IPS-15b (cell line): Measurements from ENCODE around the gene KCNG3.
A peak's percentile ranks its signal among the peaks of the same experiment; 100 is the strongest.

Experiments used
- H3K27me3 ChIP-seq: one replicate; pipeline ENCODE4 v1.6.1; 2013; ENCODE audit warnings: low read length; ENCODE audit not compliant: control insufficient read depth, insufficient read depth
- H3K36me3 ChIP-seq: one replicate; pipeline ENCODE4 v1.6.1; 2013; ENCODE audit warnings: low read length; ENCODE audit not compliant: control insufficient read depth, insufficient read depth
- H3K4me1 ChIP-seq: one replicate; pipeline ENCODE4 v1.6.1; 2013; ENCODE audit warnings: mild to moderate bottlenecking, low read length; ENCODE audit not compliant: control insufficient read depth, insufficient read depth
- H3K4me3 ChIP-seq: one replicate; pipeline ENCODE4 v1.5.1; 2013; ENCODE audit warnings: low read depth, low read length
- H3K9ac ChIP-seq: one replicate; pipeline ENCODE4 v1.6.1; 2013; ENCODE audit warnings: low read depth, mild to moderate bottlenecking, low read length
- H3K9me3 ChIP-seq: one replicate; pipeline ENCODE4 v1.6.1; 2013; ENCODE audit warnings: mild to moderate bottlenecking, low read length; ENCODE audit not compliant: control insufficient read depth, insufficient read depth

Gene KCNG3

DNA sequence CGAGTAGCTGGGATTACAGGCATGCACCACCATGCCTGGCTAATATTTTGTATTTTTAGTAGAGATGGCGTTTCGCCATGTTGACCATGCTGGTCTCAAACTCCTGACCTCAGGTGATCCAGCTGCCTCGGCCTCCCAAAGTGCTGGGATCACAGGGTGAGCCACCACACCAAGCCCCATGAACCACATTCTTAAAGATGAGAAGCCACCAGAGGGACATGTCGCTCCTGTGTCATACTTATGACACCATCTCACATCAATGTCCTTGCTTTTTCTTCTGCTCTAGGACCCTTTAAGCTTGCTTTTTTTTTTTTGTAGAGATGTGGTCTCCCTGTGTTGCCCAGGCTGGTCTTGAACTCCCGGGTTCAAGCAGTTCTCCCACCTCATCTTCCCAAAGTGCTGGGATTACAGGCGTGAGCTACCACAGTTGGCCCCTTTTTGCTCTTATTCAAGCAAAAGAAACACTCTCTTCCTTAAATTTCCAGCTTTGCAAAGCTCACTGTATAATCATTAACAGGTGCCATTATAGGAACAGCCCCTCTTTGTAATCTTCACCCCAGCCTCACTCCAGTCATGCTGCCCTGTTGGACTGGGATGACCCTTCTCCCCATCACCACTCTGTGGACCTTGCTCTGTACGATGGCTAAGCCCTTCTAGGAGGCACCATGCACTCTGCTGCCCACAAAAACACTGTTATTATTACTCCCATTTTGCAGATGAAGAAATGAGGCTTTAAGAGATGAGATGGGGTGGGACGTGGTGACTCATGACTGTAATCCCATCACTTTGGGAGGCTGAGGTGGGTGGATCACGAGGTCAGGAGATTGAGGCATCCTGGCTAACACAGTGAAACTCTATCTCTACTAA, 10.8 kb upstream of the KCNG3 start:
- Histone ChIP-seq H3K9me3 (no peaks in the 10 kb centered on the region), H3K9ac (no peak overlapping the region), H3K4me1 (no peaks in the 10 kb centered on the region), H3K27me3 (no peaks in the 10 kb centered on the region), H3K4me3 (no peak overlapping the region), H3K36me3 (no peaks in the 10 kb centered on the region)

DNA sequence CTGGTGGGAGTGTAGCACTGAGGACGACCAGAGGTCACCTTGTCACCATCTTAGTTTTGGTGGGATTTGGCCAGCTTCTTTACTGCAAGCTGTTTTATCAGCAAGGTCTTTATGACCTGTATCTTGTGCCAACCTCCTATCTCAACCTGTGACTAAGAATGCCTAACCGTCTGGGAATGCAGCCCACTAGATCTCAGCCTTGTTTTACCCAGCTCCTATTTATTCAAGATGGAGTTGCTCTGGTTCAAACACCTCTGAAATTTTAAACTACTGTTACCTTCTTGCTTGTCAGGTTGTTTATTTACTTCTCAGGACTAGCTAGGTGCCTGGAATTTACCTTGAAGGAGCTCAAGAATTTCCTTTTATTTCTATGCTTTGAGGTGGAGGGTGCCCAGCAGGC, 9.5 kb upstream of the KCNG3 start:
- no peak overlapping the region for H3K9ac ChIP-seq
- H3K4me1 ChIP-seq, result no peaks in the 10 kb centered on the region
- H3K9me3 ChIP-seq, result no peaks in the 10 kb centered on the region
- no peaks in the 10 kb centered on the region for H3K27me3 ChIP-seq
- no peak overlapping the region for H3K4me3 ChIP-seq
- H3K36me3 ChIP-seq, result no peaks in the 10 kb centered on the region

DNA sequence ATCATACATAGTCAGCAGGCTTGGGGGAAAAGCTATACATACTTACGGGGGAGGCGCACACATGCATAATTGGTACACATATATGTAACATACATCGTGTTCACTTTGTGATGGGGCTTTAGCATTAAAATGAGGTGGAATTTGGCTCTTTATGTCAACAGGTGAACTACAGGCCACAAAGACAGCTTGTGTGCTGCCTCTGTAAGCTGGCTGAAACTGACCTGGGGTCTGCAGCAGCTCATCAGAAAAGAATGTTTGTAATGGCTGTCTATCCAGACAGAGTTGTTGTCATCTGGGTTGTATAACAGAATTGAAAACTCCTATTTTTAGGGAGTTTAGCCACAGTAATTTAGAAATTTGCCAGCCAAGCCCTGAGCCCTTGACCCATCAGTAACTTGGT, 4.7 kb upstream of the KCNG3 start:
- Histone ChIP-seq H3K4me1 (peaks cover 12% of the 10 kb centered on the region), H3K4me3 (no peak overlapping the region), H3K36me3 (no peaks in the 10 kb centered on the region), H3K9me3 (no peaks in the 10 kb centered on the region), H3K27me3 (no peaks in the 10 kb centered on the region), H3K9ac (no peak overlapping the region)

DNA sequence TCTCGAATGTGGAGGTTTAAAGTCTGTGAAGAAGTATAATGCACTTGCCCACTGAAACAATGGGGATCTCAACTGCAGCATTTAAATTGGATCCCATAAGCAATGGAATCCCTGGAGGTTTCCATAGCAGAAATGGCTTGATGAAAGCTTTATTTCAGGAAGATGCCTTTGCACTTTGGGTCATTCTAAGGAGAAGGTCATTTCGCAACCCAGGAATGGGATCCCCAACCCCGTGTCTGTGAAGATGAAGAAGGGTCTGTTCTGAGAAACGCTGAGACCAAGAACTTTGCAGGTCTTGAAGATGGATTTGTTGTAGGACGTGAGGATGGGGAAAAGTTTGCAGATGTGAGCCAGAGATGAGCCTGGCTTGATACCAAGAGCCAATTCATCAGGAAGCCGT, 1.8 kb upstream of the KCNG3 start:
- H3K9ac ChIP-seq, result no peak overlapping the region

DNA sequence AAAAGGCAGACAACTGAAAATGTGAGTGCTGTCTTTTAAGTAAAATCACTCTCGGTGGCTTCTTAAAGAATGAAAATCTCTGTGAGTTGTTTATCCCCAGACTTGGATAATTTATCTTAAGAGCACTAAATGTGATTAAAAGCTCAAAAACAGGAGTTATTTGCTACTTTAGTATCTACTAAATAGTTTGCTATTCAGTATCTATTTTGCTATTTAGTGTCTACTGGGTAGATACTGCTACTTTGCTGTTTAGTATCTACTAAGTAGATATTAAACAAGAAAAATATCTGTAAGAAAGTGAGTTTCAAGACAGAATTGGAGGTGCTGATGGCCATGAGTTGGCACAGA, 1.4 kb upstream of the KCNG3 start:
- peak overlapping the region; percentile 95 for H3K4me3 ChIP-seq
- H3K27me3 ChIP-seq, result peaks cover 6% of the 10 kb centered on the region
- no peaks in the 10 kb centered on the region for H3K9me3 ChIP-seq
- H3K9ac ChIP-seq, result no peak overlapping the region
- H3K36me3 ChIP-seq, result peaks cover 6% of the 10 kb centered on the region
- H3K4me1 ChIP-seq, result peaks cover 12% of the 10 kb centered on the region

More for the DNA sequence above, 1.8 kb upstream of the KCNG3 start:
- Histone ChIP-seq H3K4me3 (peak overlapping the region; percentile 95), H3K27me3 (peaks cover 6% of the 10 kb centered on the region), H3K9me3 (no peaks in the 10 kb centered on the region), H3K36me3 (peaks cover 6% of the 10 kb centered on the region), H3K4me1 (peaks cover 12% of the 10 kb centered on the region)

DNA sequence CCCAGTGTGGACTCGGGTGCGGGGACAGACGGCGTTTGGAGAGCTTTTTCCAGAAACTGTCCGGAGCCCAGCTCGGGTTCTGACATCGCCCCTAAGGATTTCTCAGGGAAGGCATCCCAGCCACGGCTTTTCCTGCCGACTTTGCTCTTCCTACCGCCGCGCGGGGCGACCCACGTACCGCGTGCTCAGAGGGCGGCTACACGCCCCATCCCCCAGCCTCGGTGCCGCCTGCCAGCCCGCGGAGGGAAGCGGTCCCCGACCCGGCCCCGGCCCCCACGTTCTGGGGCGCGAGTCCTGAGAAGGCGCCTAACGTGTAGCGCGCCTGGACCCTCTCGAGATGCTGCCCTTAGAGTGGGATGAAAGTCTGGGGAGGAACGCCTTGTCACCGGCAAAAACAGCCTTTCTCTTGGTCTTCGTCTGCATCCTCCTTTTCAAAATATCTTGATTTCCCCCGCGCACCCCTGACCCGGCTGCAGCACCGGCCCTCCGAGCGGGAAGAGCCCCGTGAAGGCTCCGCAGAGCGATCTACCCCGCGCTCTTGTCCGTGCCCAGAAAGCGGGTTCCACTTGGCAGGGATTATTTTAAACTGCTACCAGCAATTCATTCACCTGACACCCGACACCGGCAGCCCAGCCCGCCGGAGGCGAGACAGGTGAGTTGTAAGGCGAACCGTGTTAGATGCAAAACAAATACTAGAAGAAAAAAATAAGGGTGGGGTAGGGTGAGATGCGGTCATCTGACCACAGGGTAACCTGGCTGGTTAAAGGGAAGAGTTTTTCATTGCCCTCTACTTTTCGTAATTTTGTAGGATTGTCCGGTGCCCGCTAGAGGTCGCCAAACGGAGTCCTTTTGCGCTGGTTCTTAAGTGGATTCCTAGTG, 812 bp upstream of the KCNG3 start:
- H3K9me3 ChIP-seq, result no peaks in the 10 kb centered on the region
- H3K4me1 ChIP-seq, result peaks cover 14% of the 10 kb centered on the region
- peaks cover 6% of the 10 kb centered on the region for H3K27me3 ChIP-seq
- H3K36me3 ChIP-seq, result peaks cover 6% of the 10 kb centered on the region
- peak overlapping the region; percentile 93 for H3K9ac ChIP-seq
- H3K4me3 ChIP-seq, result peak overlapping the region; percentile 95

DNA sequence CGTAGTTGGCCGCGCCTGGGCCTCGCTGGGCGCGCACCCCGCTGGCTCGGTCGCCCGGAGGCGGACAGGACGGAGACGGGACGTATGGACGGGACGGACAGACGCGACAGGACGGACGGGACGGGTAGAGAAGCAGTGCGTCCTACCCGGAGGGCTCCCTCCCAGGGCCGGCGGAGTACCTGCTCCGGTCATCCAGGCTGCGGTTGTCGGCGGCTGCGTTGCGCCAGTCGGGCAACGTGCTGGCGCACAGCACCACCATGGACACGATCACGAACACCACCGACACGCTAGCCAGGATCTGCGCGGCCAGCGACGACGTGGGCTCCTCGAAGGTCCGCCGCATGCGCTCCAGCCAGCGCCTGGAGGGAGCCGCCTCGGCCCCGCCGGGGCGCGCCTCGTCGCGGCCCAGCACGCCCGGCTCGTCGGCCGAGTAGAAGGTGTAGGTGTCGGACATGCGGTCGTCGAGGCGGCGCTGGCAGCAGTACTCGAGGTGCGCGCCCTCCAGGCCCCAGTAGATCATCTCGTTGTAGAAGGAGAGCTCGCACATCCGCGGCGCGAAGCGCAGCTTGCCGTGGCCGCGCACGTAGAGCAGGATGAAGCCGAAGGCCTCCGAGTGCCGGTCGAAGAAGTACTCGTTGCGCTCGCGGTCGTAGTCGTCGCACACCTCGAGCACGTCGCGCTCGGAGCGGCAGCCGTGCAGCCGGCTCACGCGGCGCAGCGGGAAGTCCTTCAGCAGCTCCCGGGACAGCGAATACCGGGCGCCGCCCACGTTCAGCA, 903 bp downstream of the KCNG3 start:
- Histone ChIP-seq H3K4me3 (peak overlapping the region; percentile 95), H3K27me3 (peaks cover 6% of the 10 kb centered on the region), H3K9ac (peak overlapping the region; percentile 85)

DNA sequence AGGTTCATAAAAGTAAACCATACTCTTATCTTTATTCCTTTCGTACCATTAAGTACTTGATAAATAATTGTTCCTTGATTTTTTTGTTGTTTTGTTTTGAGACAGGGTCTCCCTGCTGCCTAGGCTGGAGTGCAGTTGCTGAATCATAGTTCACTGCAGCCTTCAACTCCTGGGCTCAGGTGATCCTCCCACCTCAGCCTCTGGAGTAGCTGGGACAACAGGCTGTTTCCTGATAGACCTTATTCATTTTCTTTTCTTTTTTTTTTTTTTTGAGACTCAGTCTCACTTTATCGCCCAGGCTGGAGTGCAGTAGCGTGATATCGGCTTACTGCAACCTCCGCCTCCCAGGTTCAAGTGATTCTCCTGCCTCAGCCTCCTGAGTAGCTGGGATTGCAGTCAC, 5.5 kb downstream of the KCNG3 start:
- H3K9me3 ChIP-seq, result no peaks in the 10 kb centered on the region
- peaks cover 11% of the 10 kb centered on the region for H3K36me3 ChIP-seq
- no peak overlapping the region for H3K4me3 ChIP-seq
- peaks cover 6% of the 10 kb centered on the region for H3K27me3 ChIP-seq
- peaks cover 3% of the 10 kb centered on the region for H3K4me1 ChIP-seq
- no peak overlapping the region for H3K9ac ChIP-seq

More for the DNA sequence above, 903 bp downstream of the KCNG3 start:
- Histone ChIP-seq H3K36me3 (peaks cover 9% of the 10 kb centered on the region), H3K9me3 (no peaks in the 10 kb centered on the region), H3K4me1 (peaks cover 14% of the 10 kb centered on the region)

DNA sequence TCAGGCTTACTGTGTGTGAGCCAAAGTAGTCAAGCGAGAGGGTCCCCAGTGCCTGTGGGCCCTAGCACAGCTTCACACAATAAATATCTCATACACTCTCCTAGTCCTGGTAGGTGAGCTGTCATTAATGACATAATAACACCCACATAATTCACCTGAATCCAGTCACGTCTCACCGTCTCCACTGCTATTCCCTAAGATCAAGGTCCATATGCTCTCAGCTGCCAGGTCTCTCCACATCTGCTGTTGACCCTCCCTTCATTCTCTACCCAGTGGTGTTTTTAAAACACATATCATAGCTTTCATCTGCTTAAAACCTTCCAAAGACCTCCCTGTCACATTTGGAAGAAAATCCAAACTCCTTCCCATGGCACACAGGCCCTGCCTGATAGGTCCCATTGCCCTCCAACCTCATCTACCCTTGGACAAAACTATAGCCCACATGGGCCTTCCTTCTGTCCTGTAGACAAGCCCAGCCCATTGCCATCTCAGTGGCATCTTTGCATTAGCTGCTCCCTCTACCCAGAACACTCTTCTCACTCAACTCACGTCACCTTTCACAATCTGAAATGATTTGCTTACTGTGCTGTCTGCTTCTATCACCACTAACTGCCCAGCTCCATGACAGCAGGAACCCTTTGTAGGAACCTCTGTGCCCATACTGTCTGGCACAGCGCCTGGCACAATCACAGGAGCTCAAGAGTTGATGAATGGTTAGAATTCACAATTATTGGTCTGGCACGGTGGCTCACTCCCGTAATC, 7.5 kb downstream of the KCNG3 start:
- H3K9ac ChIP-seq, result no peak overlapping the region
- H3K27me3 ChIP-seq, result no peaks in the 10 kb centered on the region
- H3K36me3 ChIP-seq, result peaks cover 8% of the 10 kb centered on the region

DNA sequence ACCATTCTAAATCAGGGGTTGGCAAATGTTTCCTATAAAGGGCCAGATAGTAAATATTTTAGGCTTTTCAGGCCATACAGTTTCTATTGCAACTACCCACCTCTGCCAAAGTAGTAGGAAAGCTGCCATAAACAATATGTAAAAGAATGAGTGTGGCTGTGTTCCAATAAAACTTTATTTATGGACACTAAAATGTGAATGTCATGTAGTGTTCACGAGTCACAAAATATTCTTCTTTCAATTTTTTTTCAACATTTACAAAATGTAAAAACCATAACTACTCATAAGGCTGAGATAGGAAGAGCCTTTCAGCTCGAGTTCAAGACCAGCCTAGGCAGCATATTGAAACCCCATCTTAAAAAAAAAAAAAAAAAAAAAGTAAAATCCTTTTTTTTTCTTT, 13.4 kb downstream of the KCNG3 start:
- Histone ChIP-seq H3K4me1 (peaks cover 2% of the 10 kb centered on the region), H3K27me3 (no peaks in the 10 kb centered on the region), H3K9ac (no peak overlapping the region), H3K9me3 (no peaks in the 10 kb centered on the region), H3K36me3 (peaks cover 8% of the 10 kb centered on the region), H3K4me3 (no peak overlapping the region)

More for the DNA sequence above, 7.5 kb downstream of the KCNG3 start:
- Histone ChIP-seq H3K9me3 (no peaks in the 10 kb centered on the region), H3K4me1 (peaks cover 3% of the 10 kb centered on the region), H3K4me3 (no peak overlapping the region)
